BJ (cell line): Measurements from ENCODE around the gene WHAMM. TPM values are rescaled to one million over a fixed set of nuclear protein-coding genes. Genes with fewer than 3 reads are reported as not detected.

ENCODE experiments used
- CTCF ChIA-PET: fragments of 350-600 bp; formaldehyde crosslinking; extraction: SDS; loops from one replicate; lab custom pipeline; 2021; ENCODE audit warnings: antibody characterized with exemption, inconsistent platforms; lab: Yijun Ruan, JAX
- POLR2A ChIA-PET: fragments of 300-600 bp; sonication (Branson Sonifier 250); formaldehyde crosslinking; extraction: SDS; loops from one replicate; lab custom pipeline; 2021; ENCODE audit warnings: antibody characterized with exemption; lab: Charles Lee
- DNase-seq: peaks from one replicate; pipeline ENCODE4 v3.0.0-alpha.2; 2011; ENCODE audit warnings: low read depth
- H3K27me3 ChIP-seq: 2 replicates; pipeline ENCODE4 v1.6.0; 2011; ENCODE audit warnings: low read length; ENCODE audit not compliant: control insufficient read depth, insufficient read depth
- H3K36me3 ChIP-seq: 2 replicates; pipeline ENCODE4 v1.5.1; 2011; ENCODE audit warnings: low read length; ENCODE audit not compliant: control insufficient read depth, insufficient read depth
- H3K4me3 ChIP-seq: 2 replicates; pipeline ENCODE4 v1.5.1; 2011; ENCODE audit warnings: low read depth, mild to moderate bottlenecking, control low read depth, low read length
- CTCF ChIP-seq: IDR thresholded peaks from 2 replicates; pipeline ENCODE4 v1.5.1; 2011; ENCODE audit warnings: low read depth, mild to moderate bottlenecking, control low read depth, inconsistent platforms, low read length, moderate library complexity; ENCODE audit not compliant: insufficient read depth
- polyA plus RNA-seq: library from polyadenylated mRNA; depleted of rRNA; stranded (reverse); fragments of >200 nt; gene quantifications from 2 replicates; pipeline ENCODE4 v1.2.3, GENCODE V29; 2011

The WHAMM gene
- polyA plus RNA-seq, 1 experiment = 2.8 TPM

GRCh38 chr15:82767163-82767829 is 42.1 kb upstream of the WHAMM start:
- no peak overlapping the region for H3K4me3 ChIP-seq
- peaks cover 2% of the 10 kb centered on the region for H3K36me3 ChIP-seq
- H3K27me3 ChIP-seq = no peaks in the 10 kb centered on the region
- CTCF ChIA-PET = no interaction called here
- no peak for TF ChIP-seq CTCF
- no peak for DNase-seq
- POLR2A ChIA-PET = interaction anchor here (0.7 kb wide), 1 partner anchor 17 kb away, joined by 9 read pairs; no protein-coding TSS in a partner anchor

- DNase-seq = no peak
- Histone ChIP-seq H3K36me3 (peaks cover 2% of the 10 kb centered on the region), H3K4me3 (no peak overlapping the region), H3K27me3 (no peaks in the 10 kb centered on the region)
- no peak for TF ChIP-seq CTCF
- POLR2A ChIA-PET = no interaction called here
- CTCF ChIA-PET = no interaction called here
These were observed 40.9 kb upstream of the WHAMM start for GRCh38 chr15:82768414-82769054.

GRCh38 chr15:82771789-82772607 is 37.4 kb upstream of the WHAMM start:
- Histone ChIP-seq H3K36me3 (no peaks in the 10 kb centered on the region), H3K27me3 (no peaks in the 10 kb centered on the region), H3K4me3 (no peak overlapping the region)
- ChIA-PET POLR2A (no interaction called here), CTCF (interaction anchor here (1.1 to 1.8 kb wide), 2 partner anchors 13 to 20 kb away, joined by 3 to 6 read pairs; no protein-coding TSS in a partner anchor)
- DNase-seq = no peak
- TF ChIP-seq CTCF = no peak

- POLR2A ChIA-PET = no interaction called here
- H3K27me3 ChIP-seq = no peaks in the 10 kb centered on the region
- no peaks in the 10 kb centered on the region for H3K36me3 ChIP-seq
- no peak overlapping the region for H3K4me3 ChIP-seq
- CTCF ChIA-PET = no interaction called here
- DNase-seq = no peak
- no peak for TF ChIP-seq CTCF
These were observed 34.9 kb upstream of the WHAMM start for GRCh38 chr15:82774496-82774895.

GRCh38 chr15:82778755-82779154 is 30.7 kb upstream of the WHAMM start:
- TF ChIP-seq CTCF = no peak
- no peaks in the 10 kb centered on the region for H3K27me3 ChIP-seq
- no peaks in the 10 kb centered on the region for H3K36me3 ChIP-seq
- ChIA-PET CTCF (no interaction called here), POLR2A (no interaction called here)
- DNase-seq = no peak
- no peak overlapping the region for H3K4me3 ChIP-seq
